ENCODE measurements around the gene SACS. TPM values are rescaled to one million over a fixed set of nuclear protein-coding genes. Genes with fewer than 3 reads are reported as not detected.

The SACS gene
- total RNA-seq, 1 experiment from 2014 or later, result 11.6 TPM

DNA sequence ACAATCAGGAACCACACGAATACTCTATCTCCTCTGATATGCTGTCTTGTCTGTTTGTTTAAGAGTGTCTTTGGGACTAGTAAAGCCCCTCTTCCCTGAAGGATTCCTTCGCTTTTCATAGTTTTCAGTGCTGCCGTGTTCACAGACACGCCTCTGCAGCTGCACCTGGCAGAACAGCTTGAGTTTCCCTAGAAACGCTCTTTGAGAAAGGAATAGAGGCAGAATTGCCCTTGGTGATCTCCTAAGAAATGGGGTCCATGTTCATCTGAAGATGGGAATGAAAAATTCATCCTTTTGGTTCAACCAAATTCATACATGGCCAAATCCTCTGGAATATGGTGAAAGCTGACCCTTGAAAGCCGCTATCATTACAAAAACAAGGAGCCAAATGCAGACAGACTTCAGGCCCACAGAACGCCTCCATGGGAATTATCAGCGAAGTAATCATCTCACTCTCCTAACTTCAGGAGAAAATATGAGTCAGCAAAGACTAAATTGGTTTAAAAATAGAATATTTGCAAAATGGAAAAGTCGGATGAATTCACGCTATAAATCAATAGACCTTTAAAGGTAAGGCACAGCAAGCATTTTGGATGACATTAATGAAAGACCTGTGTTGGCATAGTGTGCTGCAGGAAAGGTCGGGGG lies 5.5 kb downstream of the SACS start:
- Mint-ChIP-seq H3K9me3 (ENCODE audit: low read depth, unreplicated experiment) (no peaks in the 10 kb centered on the region), H3K36me3 (ENCODE audit: insufficient read depth, unreplicated experiment) (no peaks in the 10 kb centered on the region), H3K4me3 (ENCODE audit: low read depth, unreplicated experiment) (no peak overlapping the region), H3K27me3 (ENCODE audit: unreplicated experiment) (no peaks in the 10 kb centered on the region), H3K27ac (ENCODE audit: unreplicated experiment) (peak overlapping the region; percentile 54), H3K4me1 (ENCODE audit: low read depth, unreplicated experiment) (peaks cover 13% of the 10 kb centered on the region)
- no TSS peak for BruUV-seq (replicated peaks)
- DNase-seq, result no peak
- intact Hi-C loops (cut with micrococcal nuclease; ENCODE audit: unreplicated experiment), result no loop called here
- TF ChIP-seq, protein P1, sequence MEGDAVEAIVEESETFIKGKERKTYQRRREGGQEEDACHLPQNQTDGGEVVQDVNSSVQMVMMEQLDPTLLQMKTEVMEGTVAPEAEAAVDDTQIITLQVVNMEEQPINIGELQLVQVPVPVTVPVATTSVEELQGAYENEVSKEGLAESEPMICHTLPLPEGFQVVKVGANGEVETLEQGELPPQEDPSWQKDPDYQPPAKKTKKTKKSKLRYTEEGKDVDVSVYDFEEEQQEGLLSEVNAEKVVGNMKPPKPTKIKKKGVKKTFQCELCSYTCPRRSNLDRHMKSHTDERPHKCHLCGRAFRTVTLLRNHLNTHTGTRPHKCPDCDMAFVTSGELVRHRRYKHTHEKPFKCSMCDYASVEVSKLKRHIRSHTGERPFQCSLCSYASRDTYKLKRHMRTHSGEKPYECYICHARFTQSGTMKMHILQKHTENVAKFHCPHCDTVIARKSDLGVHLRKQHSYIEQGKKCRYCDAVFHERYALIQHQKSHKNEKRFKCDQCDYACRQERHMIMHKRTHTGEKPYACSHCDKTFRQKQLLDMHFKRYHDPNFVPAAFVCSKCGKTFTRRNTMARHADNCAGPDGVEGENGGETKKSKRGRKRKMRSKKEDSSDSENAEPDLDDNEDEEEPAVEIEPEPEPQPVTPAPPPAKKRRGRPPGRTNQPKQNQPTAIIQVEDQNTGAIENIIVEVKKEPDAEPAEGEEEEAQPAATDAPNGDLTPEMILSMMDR (IDR thresholded peaks at IDR 0.05; ENCODE audit: unreplicated experiment), result no peak
- CTCF ChIA-PET, result no interaction called here

DNA sequence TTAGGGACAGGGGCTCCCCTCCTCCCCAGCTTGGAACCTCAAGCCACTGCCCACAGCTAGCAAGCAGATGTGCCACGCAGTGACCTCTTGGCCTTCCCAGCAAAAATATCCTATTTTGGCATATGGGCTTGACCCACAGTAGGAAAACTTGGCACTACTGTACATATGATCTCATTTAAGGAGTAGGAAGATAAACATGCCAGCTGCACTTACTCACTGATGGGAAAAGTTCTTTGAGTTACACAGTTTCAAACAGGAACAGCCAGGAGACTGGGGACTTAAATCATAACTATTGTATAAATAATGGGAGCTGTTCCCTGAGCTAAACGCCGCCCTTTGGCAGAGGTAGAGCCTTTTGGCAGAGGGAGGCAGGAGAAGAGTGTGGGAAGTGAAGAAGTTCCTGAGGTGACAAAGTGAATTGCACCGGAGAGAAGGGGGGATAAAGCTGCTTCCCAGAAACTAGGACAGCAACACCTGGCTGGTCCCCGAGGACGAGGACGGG lies 6.1 kb downstream of the SACS start:
- no TSS peak for BruUV-seq (replicated peaks)
- Mint-ChIP-seq H3K27ac (ENCODE audit: unreplicated experiment) (peak overlapping the region; percentile 54), H3K36me3 (ENCODE audit: insufficient read depth, unreplicated experiment) (no peaks in the 10 kb centered on the region), H3K27me3 (ENCODE audit: unreplicated experiment) (no peaks in the 10 kb centered on the region), H3K9me3 (ENCODE audit: low read depth, unreplicated experiment) (no peaks in the 10 kb centered on the region), H3K4me3 (ENCODE audit: low read depth, unreplicated experiment) (no peak overlapping the region), H3K4me1 (ENCODE audit: low read depth, unreplicated experiment) (peaks cover 13% of the 10 kb centered on the region)
- intact Hi-C loops (cut with micrococcal nuclease; ENCODE audit: unreplicated experiment), result no loop called here
- TF ChIP-seq, protein P1 (IDR thresholded peaks at IDR 0.05; ENCODE audit: unreplicated experiment), result no peak
- DNase-seq, result no peak
- CTCF ChIA-PET, result no interaction called here

DNA sequence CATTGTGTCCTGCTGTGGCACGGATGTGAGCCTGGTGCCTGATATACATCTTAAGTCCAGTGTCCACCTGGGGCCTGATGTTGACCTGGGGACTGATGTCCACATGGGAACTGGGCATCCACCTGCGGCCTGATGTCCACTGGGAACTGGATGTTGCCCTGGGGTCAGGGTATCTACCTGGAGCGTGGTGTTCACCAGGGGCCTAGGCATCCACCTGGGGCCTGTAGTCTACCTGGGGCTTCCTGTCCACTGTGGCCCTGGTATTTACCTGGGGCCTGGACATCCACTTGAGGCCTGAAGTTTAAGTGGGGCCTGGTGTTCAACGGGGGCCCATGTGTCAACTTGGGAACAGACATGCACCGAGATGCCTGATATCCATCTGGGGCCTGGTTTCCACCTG lies 11.9 kb downstream of the SACS start:
- Mint-ChIP-seq H3K4me3 (ENCODE audit: low read depth, unreplicated experiment) (no peak overlapping the region), H3K4me1 (ENCODE audit: low read depth, unreplicated experiment) (no peaks in the 10 kb centered on the region), H3K27ac (ENCODE audit: unreplicated experiment) (no peak overlapping the region), H3K27me3 (ENCODE audit: unreplicated experiment) (no peaks in the 10 kb centered on the region), H3K36me3 (ENCODE audit: insufficient read depth, unreplicated experiment) (no peaks in the 10 kb centered on the region), H3K9me3 (ENCODE audit: low read depth, unreplicated experiment) (no peaks in the 10 kb centered on the region)
- TF ChIP-seq, protein P1 (IDR thresholded peaks at IDR 0.05; ENCODE audit: unreplicated experiment), result no peak
- CTCF ChIA-PET, result no interaction called here
- intact Hi-C loops (cut with micrococcal nuclease; ENCODE audit: unreplicated experiment), result no loop called here
- no TSS peak for BruUV-seq (replicated peaks)
- no peak for DNase-seq

GRCh38 chr13:23418776-23419683 lies 14.5 kb downstream of the SACS start:
- TF ChIP-seq, protein P1 (IDR thresholded peaks at IDR 0.05; ENCODE audit: unreplicated experiment), result no peak
- no peaks in the 10 kb centered on the region for H3K27me3 Mint-ChIP-seq (ENCODE audit: unreplicated experiment)
- no peak overlapping the region for H3K27ac Mint-ChIP-seq (ENCODE audit: unreplicated experiment)
- H3K4me1 Mint-ChIP-seq (ENCODE audit: low read depth, unreplicated experiment), result no peaks in the 10 kb centered on the region
- H3K36me3 Mint-ChIP-seq (ENCODE audit: insufficient read depth, unreplicated experiment), result no peaks in the 10 kb centered on the region
- intact Hi-C loops (cut with micrococcal nuclease; ENCODE audit: unreplicated experiment), result no loop called here
- CTCF ChIA-PET, result no interaction called here
- BruUV-seq (replicated peaks), result no TSS peak
- DNase-seq, result no peak
- no peak overlapping the region for H3K4me3 Mint-ChIP-seq (ENCODE audit: low read depth, unreplicated experiment)
- no peaks in the 10 kb centered on the region for H3K9me3 Mint-ChIP-seq (ENCODE audit: low read depth, unreplicated experiment)
